HG02588 (cell line): ENCODE results near the gene ANXA2R.
"Not testable (repeated sequence)": the region's sequence is repeated elsewhere in the genome, so short reads cannot be mapped to it uniquely, and the experiment has no call there.

Source experiments
- ATAC-seq: cut with Tn5 transposase; IDR thresholded peaks from one replicate; pipeline ENCODE4 v1.9.1; 2021; ENCODE audit warnings: mild to moderate bottlenecking, moderate library complexity; ENCODE audit not compliant: unreplicated experiment

ANXA2R gene

GRCh38 chr5:43040287-43041098, at the start of gene ANXA2R:
ANXA2R (minus strand) TSS chr5:43040319; CDS start chr5:43040046, 273 bp downstream.
- ATAC-seq = peak; percentile 37

DNA sequence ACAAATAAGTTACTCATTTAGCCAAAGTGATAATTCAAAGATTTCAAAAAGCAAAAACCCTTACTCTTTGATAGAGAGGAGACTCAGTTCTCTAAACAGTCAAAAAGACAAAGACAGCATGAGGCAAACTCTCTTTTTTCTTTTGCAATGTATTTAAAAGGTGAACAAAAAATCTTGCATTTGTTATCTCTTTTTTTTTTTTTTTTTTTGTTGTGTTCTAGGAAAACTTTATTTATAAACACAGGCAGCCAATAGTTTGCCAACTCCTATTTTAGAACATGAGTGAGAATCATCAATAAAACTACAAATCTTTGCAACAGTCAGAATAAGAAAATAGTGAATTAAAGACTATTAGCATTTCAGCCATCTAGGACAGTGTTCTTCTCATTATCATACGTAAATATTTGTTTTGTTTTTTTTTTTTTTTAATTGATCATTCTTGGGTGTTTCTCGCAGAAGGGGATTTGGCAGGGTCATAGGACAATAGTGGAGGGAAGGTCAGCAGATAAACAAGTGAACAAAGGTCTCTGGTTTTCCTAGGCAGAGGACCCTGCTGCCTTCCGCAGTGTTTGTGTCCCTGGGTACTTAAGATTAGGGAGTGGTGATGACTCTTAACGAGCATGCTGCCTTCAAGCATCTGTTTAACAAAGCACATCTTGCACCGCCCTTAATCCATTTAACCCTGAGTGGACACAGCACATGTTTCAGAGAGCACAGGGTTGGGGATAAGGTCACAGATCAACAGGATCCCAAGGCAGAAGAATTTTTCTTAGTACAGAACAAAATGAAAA, 46.2 kb upstream of the ANXA2R start:
- not testable (repeated sequence) for ATAC-seq

DNA sequence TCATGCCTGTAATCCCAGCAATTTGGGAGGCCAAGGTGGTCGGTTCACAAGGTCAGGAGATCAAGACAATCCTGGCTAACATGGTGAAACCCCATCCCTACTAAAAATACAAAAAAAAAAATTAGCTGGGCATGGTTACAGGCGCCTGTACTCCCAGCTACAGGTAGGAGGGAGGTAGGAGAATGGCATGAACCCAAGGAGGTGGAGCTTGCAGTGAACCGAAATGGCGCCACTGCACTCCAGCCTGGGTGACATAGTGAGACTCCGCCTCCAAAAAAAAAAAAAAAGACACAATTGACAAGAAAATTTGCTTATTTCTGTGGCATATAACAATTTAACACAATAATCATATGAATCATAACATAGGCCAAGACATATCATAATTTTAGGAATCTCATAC, 45.3 kb upstream of the ANXA2R start:
- ATAC-seq = no peak

- not testable (repeated sequence) for ATAC-seq
Measured at GRCh38 chr5:43084468-43084867, 44.3 kb upstream of the ANXA2R start.

DNA sequence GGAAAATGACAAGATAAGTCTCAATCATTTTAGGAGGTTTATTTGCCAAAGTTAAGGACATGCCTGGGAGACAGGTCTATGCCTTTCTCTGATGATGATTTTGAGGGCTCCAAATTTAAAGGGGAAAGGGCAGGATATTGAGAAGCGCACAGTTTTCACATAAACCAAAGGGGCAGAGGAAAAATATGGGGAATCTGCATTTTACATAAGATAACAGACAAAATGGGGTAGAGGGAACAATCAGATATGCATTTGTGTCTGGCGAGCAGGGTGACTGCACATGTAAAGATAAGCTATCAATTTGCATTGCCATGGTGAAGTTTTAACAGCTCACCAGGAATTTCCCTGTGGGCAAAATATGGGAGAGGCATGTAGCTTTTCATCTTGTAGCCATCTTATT, 41.2 kb upstream of the ANXA2R start:
- ATAC-seq = not testable (repeated sequence)

DNA sequence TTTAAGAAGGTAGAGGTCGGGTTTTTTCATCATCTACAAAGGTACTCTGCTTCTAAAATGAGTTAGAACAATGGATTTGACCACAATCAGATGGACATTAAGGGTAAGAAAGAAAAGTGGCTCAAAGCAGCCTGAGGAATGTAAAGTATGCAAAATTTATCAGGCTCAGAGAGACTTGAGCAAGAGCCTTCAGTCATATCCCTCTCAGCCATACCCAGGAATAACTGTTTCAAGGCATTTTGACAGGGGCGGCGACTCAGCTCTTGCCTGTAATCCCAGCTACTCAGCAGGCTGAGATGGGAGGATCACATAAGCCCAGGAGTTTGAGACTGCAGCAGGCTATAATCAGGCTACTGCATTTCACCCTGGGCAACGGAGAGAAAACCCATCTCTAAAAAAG, 38.8 kb upstream of the ANXA2R start:
- ATAC-seq = no peak

GRCh38 chr5:43077446-43078191, 37.5 kb upstream of the ANXA2R start:
- ATAC-seq = not testable (repeated sequence)

- no peak for ATAC-seq
Measured at GRCh38 chr5:43075319-43076293, 35.5 kb upstream of the ANXA2R start.

- no peak for ATAC-seq
Measured at GRCh38 chr5:43074987-43075318, 34.8 kb upstream of the ANXA2R start.

DNA sequence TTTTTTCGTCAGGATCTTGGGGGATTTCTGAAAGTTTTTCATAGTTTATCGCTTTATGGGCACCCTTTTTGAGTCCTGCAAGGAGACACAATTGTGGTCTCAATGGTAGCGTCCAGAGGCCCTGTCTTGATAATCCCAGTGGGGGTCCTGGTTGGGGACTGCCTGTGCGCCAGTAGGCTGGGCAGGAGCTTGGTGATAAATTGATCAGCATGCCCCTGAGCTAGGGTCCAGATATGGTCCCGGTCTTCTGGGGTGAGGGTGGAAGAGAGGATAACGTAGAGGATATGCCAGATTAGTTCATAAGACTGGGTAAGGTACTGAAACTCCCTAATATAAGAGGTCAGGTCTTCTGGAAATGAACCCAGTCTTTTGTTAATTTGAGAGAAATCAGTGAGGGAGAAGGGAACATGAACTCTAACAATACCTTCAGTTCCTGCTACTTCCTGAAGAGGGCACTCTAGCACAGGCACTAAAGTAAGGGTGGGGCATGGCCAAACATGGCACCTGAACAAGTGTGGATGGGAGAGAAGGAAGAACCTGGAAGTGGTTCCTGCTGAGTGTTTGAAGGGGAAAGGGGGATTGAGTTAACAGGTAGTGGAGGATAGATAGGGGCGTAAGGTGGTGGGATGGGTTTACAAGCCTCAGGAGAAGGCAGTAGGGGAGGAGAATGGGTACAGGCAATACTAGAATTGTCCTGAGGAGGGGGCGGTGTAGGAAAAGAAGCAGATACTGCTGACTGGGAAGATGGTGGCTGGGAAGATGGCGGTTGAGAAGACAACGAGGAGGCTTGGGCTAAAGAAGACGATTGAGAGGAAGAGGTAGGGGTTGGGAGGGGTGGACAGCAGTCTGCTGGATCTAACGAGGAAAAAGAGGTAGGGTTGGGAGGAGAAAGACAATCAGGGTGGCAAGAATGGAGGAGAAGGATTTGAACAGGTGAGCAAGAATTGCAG, 33.8 kb upstream of the ANXA2R start:
- no peak for ATAC-seq

GRCh38 chr5:43069401-43069720, 29.2 kb upstream of the ANXA2R start:
- not testable (repeated sequence) for ATAC-seq

GRCh38 chr5:43068037-43068436, 27.9 kb upstream of the ANXA2R start:
- no peak for ATAC-seq

DNA sequence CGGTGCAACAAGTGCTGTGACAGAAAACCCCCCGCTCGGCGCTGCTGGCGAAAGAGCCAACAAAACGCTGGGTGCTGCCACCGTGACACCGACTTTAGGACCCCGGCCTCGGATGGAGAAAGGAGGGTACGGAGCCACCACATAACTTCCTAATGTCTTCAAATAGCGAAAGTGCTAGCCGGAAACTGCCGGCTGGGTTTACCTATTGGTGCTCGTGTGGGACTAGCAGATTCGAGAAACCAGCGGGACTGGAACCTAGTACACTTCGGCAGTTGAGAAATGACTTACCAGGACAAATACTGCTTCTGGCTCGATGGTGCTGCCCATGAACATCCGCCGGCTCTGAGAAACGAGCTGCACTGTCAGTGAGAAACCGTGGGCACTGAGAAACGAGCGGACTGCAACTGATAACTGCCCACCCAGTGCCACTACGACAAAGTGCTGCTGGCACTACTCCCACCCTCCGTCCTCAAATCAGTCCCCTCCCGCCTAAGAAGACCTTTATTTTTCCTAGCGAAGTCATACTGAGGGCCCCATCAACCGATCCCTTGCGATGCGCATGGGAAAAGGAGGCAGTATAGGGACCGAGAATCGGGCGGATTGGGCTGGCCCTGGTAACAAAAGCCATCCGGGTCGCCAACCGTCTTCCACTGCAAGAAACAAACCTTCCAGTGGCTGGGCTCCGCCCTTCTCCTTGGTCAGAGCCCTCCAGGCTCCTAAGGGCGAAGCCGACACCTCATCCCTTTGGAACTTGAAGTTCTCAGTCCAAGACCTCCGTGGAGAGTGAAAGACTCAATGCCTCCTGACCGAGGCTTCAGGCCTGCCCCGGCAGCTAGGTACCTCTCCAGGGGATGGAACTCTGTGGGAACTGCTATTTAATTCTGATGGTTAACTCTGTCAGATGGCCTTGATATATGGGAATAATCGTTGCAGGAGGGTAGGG, 27.0 kb upstream of the ANXA2R start:
- ATAC-seq = peak; percentile 39

DNA sequence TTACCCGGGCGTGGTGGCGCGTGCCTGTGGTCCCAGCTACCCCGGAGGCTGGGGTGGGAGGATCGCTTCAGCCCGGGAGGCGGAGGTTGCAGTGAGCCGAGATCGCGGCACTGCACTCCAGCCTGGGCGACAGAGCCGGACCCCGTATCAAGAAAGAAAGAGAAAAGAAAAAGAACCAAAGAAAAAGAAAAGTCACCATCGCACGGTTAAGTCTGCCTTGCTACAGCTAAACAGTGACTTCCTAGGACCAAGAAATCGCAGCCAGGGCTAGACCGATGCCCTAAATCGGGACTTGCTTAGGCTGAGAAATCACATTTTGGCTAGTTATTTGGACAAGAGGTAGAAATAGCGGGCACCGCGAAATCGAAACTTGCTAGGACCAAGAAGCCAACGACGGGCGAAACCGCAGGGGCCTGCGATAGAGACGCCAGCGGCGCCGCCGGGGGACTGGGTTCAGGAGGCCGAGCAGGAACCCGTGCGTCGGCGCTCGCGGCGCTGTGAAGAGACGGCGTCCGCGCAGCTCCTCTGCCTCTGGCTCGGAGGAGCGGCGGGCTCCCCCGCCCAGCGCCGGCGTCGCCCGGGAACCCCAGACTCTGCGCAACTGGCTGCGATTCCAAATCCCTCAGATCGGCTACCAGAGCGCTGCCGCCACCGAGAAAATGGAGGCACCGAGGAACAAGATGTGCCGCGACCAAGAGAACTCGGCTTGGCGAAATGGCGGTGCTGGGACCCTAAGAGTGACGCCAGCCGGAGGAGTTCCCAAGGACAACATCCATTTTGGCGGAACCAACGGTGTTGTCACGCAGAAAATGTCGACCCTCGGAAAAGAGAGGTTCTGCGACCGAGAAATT, 26.1 kb upstream of the ANXA2R start:
- peak; percentile 43 for ATAC-seq

- ATAC-seq = no peak
Measured at GRCh38 chr5:43065387-43065947, 25.3 kb upstream of the ANXA2R start.

DNA sequence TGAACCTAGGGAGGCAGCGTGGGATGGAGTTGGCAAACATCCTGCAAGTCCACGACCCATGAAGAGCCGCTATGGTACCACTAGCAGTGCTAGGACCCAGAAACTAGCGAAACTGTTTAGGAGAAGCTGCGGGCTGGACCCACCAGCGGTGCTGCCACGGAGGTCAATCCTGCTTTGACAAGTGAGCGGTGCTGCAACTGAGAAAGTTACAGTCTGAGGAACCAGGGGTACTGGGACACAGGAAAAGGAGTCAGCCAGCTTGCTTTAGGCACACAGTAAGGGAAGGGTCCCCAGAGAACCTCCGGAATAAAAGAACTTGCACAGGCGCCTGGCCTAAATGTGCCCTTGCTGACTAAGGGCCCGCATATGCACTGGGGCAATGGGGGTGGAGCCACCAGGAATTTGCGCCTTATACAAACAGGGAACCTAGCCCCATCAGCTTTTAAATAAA, 23.6 kb upstream of the ANXA2R start:
- no peak for ATAC-seq
